Rectal smooth muscle tissue (tissue), 1 donor: ENCODE results near the gene DEFB114.

Experiments
- H3K27ac ChIP-seq: one replicate; pipeline ENCODE4 v1.7.0; 2013; ENCODE audit warnings: low read depth, low read length, inconsistent platforms
- H3K27me3 ChIP-seq: one replicate; pipeline ENCODE4 v1.7.0; 2013; ENCODE audit warnings: low read length; ENCODE audit not compliant: control insufficient read depth, insufficient read depth
- H3K36me3 ChIP-seq: one replicate; pipeline ENCODE4 v1.7.0; 2013; ENCODE audit warnings: low read length; ENCODE audit not compliant: control insufficient read depth, insufficient read depth
- H3K4me1 ChIP-seq: one replicate; pipeline ENCODE4 v1.7.0; 2013; ENCODE audit warnings: low read length; ENCODE audit not compliant: control insufficient read depth, insufficient read depth
- H3K4me3 ChIP-seq: one replicate; pipeline ENCODE4 v1.7.0; 2013; ENCODE audit warnings: low read length
- H3K9ac ChIP-seq: one replicate; pipeline ENCODE4 v1.7.0; 2013; ENCODE audit warnings: low read length

Gene DEFB114, protein sequence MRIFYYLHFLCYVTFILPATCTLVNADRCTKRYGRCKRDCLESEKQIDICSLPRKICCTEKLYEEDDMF

DNA sequence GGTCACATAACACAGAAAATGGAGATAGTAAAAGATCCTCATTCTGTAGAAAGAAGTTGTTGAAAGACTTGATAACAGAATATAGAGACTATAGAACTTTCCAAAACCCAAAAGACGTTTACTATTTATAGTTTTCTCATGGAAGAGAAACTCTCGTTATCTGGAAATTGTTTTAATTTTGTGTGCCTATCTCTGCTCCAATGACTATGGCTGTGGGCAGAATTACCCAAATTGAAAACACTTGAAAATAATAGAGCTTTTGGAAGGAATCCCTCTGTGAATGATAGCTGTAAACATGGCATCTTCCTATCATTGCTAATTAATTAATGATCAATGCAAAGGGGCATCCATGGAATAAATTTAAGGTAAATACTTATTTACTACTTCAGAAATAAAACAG lies at the start of gene DEFB114:
TSS of gene DEFB114 (minus strand) at position 101 of the 400 bp plus-strand sequence. CDS start at position 42, 59 bp downstream.
- H3K4me3 ChIP-seq, result no peak within 1 kb of the TSS
- H3K36me3 ChIP-seq, result no peaks in the 10 kb centered on the region
- H3K27ac ChIP-seq, result no peak within 1 kb of the TSS
- H3K4me1 ChIP-seq, result no peaks in the 10 kb centered on the region
- H3K27me3 ChIP-seq, result no peaks in the 10 kb centered on the region
- H3K9ac ChIP-seq, result no peak within 1 kb of the TSS

DNA sequence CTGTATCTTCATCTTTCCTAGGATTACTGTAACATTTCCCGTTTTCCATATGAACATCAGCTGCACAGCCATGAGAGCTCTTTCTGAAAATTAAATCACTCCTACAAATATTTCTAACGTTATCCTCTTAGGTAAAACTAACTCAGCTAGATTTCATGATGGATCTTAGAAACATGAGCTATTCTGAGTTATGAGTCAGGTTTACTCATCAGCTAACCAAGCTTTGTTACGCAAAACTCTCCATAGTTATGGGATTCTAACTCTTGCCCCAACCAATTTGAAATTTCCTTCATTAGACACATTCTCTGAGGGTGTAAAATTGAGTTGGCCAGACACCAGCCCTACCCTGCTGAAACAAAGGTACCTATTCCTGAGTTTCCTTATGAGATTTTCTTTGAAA lies 43.9 kb upstream of the DEFB114 start:
- Histone ChIP-seq H3K27ac (no peak overlapping the region), H3K4me3 (no peak overlapping the region), H3K4me1 (no peaks in the 10 kb centered on the region), H3K36me3 (no peaks in the 10 kb centered on the region), H3K9ac (no peak overlapping the region), H3K27me3 (no peaks in the 10 kb centered on the region)

DNA sequence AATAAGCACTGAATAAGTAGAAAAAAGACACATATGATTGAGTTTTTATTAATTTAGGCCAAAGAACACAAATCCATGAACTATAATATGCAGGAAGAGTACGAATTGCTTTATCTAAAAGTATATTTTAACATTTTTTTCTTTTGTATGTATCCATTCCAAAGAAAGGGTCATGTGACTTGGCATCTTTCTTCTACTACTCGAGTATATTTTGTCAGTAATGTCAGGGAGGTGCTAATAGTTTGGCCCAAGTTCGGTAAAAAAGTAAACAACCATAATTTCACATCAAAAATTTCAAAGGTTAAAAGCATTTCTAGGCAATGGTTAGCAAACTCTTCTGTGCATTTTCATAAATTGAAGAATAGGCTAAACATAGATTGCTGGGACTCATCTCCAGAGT lies 39.2 kb upstream of the DEFB114 start:
- Histone ChIP-seq H3K27ac (no peak overlapping the region), H3K9ac (no peak overlapping the region)

DNA sequence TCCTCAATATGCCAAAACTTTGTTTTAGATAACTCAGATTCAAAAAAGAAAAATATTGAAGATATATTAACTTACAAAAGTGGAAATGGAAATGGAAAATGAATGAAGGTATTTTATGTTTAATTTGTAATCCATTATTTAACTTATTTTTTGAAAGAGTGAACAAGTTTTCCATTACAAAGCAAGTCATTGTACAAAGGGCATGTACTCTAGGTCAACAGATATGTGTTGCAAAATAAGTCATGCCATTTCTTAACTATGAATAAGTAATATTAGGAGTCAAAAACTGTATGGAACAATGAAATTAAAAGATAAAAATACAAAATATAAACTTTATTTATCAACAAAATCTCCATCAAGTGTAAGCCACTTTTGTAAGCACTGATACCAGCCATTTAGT lies 31.3 kb upstream of the DEFB114 start:
- no peaks in the 10 kb centered on the region for H3K27me3 ChIP-seq
- no peaks in the 10 kb centered on the region for H3K36me3 ChIP-seq
- H3K4me1 ChIP-seq, result no peaks in the 10 kb centered on the region
- H3K27ac ChIP-seq, result no peak overlapping the region
- H3K4me3 ChIP-seq, result no peak overlapping the region
- no peak overlapping the region for H3K9ac ChIP-seq

More for the DNA sequence above, 39.2 kb upstream of the DEFB114 start:
- H3K4me1 ChIP-seq, result no peaks in the 10 kb centered on the region
- no peaks in the 10 kb centered on the region for H3K27me3 ChIP-seq
- H3K4me3 ChIP-seq, result no peak overlapping the region
- no peaks in the 10 kb centered on the region for H3K36me3 ChIP-seq

DNA sequence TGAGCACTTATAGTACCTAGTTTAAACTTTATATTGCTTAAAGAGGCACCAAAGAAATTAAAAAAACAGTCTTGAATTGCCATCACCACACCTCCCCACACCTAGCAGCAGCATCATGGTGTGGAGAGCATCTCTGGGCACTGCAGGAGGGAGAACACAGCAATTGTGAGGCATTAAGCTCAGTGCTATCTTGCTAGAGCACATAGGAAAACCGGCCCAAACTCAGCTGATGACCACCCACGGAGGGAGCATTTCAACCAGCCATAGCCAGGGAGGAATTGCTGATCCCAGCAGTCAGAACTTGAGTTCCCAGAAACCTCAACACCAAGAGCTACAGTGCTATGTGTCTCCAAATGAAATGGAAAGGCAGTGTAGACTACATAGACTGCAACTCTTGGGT lies 24.9 kb upstream of the DEFB114 start:
- H3K27ac ChIP-seq, result no peak overlapping the region

DNA sequence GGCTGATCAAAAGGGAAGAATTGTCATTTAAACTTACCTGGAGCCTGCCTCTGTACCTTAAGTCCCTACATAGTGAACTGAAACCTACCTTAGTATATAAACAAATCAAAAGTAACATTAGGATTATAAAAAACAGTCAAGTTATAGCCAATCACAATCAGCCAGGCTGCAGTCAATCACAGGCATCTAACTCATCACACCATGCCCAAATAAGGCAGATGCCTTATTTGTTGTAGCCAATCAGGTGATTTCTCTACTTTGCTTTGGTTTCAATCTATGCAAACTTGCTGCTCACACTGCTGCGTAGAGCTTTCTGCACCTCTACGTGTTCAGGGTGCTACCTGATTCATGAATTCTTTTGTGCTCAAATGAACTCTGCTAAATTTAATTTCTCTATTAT lies 23.8 kb upstream of the DEFB114 start:
- Histone ChIP-seq H3K4me1 (peaks cover 2% of the 10 kb centered on the region), H3K27ac (no peak overlapping the region), H3K4me3 (no peak overlapping the region), H3K27me3 (no peaks in the 10 kb centered on the region), H3K9ac (no peak overlapping the region), H3K36me3 (no peaks in the 10 kb centered on the region)

More for the DNA sequence above, 24.9 kb upstream of the DEFB114 start:
- Histone ChIP-seq H3K4me3 (no peak overlapping the region), H3K9ac (no peak overlapping the region), H3K27me3 (no peaks in the 10 kb centered on the region), H3K36me3 (no peaks in the 10 kb centered on the region), H3K4me1 (peaks cover 2% of the 10 kb centered on the region)

DNA sequence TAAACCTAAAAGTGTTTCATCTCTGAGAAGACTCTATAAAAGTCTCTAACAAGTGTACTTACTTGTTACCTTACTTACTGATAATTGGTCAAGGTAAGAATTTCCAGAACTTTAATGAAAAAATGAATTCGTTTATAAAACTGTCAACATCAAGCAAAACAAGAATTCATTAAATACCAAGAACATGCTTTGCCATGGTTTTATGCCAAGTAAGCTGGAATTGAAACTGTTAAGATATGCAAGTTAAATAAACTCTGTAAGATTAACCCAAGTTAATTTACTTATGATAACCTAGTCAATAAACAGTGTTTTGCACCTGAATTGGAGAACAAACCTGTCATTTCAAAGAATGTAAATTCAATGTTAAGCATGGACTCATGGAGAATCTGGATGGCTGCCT lies 22.6 kb upstream of the DEFB114 start:
- H3K27me3 ChIP-seq, result no peaks in the 10 kb centered on the region
- H3K4me3 ChIP-seq, result no peak overlapping the region
- H3K9ac ChIP-seq, result no peak overlapping the region
- H3K27ac ChIP-seq, result no peak overlapping the region
- H3K4me1 ChIP-seq, result peaks cover 2% of the 10 kb centered on the region
- no peaks in the 10 kb centered on the region for H3K36me3 ChIP-seq

DNA sequence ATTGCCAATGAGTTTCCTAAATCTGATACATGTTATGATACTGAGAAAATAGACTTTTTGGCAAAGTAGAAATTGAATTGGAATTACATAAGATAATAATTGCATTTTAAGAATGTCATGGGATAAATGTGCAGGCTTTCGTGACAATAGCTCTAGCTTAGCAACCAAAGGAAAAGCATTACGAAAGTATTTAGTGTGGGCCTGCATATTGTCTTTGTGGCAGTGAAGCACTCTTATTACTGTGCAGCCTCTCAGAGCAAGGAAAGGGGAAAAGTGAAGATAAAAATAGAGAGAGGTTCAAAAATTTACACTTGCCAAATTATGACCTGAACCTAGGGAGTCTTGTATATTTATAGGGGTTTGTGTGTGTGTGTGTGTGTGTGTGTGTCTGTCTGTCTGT lies 18.1 kb upstream of the DEFB114 start:
- Histone ChIP-seq H3K27me3 (no peaks in the 10 kb centered on the region), H3K27ac (no peak overlapping the region), H3K4me1 (peaks cover 2% of the 10 kb centered on the region), H3K9ac (no peak overlapping the region), H3K4me3 (no peak overlapping the region), H3K36me3 (no peaks in the 10 kb centered on the region)

DNA sequence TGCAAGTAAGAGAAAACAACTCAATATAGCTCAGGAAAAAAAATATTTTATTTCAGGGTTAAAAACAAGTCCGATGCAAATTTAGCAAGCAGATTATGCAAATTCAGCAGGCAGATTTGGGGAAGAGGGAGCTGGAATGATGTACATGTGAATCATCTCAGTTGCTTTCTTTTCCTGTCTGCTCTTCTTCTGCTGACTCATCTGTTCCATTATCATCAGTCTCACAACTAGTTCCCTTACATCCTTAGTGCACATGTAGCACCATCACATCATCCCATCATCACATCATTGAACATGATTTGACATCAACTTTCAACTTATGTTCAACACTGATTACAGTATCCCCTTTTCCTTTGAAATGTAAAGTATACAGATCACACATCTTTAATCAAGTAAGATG lies 16.9 kb upstream of the DEFB114 start:
- Histone ChIP-seq H3K4me1 (no peaks in the 10 kb centered on the region), H3K27me3 (no peaks in the 10 kb centered on the region), H3K27ac (no peak overlapping the region), H3K36me3 (no peaks in the 10 kb centered on the region), H3K9ac (no peak overlapping the region), H3K4me3 (no peak overlapping the region)

DNA sequence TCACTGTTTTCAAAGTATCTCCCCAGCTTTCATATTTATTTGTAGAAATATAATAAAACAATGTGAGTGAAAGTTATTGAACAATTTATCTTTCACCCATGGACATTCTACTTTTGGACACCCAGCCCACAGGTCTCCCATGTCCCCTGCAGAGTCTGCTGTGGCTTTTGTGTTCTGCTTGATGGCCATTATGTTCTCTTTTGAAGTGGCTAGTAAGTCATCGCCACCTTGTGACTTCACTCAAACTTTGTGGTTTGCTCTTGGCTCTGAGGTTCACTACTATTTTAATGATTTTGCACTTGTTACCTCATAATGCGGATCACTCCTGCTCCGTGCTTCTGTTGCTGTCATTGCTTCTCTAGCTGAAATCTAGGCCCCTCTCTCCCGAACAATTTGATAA lies 15.6 kb upstream of the DEFB114 start:
- Histone ChIP-seq H3K4me3 (no peak overlapping the region), H3K9ac (no peak overlapping the region), H3K4me1 (no peaks in the 10 kb centered on the region), H3K27ac (no peak overlapping the region), H3K27me3 (no peaks in the 10 kb centered on the region), H3K36me3 (no peaks in the 10 kb centered on the region)

DNA sequence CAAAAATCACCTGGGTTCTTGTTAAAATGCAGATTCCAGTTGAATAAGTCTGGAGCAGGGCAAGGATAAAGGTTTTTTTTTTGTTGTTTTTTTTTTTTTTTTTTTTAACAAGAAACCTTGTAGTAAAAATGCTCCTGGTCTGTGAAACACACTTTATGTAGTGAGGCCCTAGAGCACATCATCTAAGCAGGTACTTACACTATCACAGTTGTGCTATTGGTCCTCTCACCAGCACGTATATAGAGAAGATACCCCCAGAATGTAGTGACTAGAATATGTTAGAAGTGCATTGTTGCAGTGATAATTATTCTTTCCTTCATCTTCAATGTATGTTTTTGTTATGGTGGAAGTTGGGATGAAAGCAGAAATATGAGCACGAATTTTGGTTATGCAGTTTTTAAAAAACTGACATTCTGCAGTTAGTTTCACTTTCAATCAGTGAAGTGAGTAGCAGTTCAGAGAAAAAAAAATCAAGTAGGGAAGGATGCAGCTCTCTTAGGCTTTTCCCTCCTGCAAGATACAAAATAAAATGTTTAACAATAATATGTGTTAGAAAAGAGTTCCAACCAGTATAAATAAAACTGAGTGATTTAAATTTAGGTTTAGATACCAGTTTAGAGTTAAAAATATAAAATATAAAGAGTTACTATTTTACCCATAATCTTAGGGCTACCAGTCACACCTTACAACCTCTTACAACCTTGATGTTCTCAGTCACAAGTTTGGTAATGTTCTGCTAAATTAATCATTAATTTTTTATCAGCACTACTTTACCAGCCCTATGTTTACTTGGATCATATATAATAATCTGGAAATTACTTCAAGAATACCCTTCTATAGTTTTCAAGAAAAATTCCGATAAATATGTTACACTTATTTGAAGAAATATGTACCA lies 14.6 kb upstream of the DEFB114 start:
- H3K36me3 ChIP-seq, result no peaks in the 10 kb centered on the region
- H3K27me3 ChIP-seq, result no peaks in the 10 kb centered on the region
- no peaks in the 10 kb centered on the region for H3K4me1 ChIP-seq
- no peak overlapping the region for H3K27ac ChIP-seq
- peak overlapping the region; percentile 28 for H3K4me3 ChIP-seq
- no peak overlapping the region for H3K9ac ChIP-seq

DNA sequence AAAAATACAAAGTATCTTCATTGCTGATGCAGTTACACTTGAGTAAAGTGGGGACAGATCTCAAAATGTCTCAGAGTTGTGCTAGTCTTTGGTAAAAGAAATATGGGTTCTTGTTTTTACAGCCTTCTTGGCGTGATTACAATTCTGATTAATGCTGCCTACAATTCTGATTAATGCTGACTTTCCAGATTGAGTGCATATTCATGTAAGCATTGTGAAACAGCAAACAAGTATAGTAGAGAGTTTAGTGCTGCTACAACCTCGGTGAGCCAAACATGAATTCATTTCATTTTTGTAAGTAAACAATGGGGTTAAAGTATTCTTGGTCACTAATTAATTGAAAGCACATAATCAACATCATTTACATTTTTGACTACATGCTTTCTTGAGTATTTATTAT lies 5.6 kb upstream of the DEFB114 start, which contains the start of gene DEFB113:
TSS of gene DEFB113 (minus strand) at position 21 of the 400 bp plus-strand sequence. CDS start at position 21, 0 bp downstream.
- no peaks in the 10 kb centered on the region for H3K36me3 ChIP-seq
- H3K27ac ChIP-seq, result no peak within 1 kb of the TSS
- H3K4me1 ChIP-seq, result no peaks in the 10 kb centered on the region
- H3K9ac ChIP-seq, result no peak within 1 kb of the TSS
- no peaks in the 10 kb centered on the region for H3K27me3 ChIP-seq
- no peak within 1 kb of the TSS for H3K4me3 ChIP-seq

DNA sequence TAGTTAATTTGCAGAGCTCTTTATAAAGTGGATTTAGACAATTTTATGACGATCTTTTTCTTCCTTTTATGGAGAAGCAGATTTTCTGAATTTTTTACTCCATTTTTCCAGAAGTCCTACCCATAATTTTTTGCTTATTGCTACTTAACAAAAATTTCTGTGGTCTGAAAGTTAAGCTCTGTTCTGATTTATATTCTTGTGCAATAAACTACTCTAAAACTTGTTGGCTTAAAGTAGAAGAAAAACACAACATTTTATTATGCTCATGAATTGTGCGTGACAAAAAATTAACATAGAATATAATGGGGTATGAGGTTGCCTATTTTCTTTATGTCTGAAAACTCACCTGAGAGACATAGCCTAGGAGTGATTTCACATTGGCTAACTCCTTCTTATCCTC lies 2.9 kb upstream of the DEFB114 start:
- H3K4me3 ChIP-seq, result no peak overlapping the region
- no peak overlapping the region for H3K27ac ChIP-seq
- no peaks in the 10 kb centered on the region for H3K36me3 ChIP-seq
- H3K4me1 ChIP-seq, result no peaks in the 10 kb centered on the region
- no peak overlapping the region for H3K9ac ChIP-seq
- H3K27me3 ChIP-seq, result no peaks in the 10 kb centered on the region
